Hepatocyte (in vitro differentiated cells): ENCODE data around the gene LHPP.

Source experiments
- CTCF ChIP-seq: fragments of 200-600 bp; sonication (generic); IDR thresholded peaks from 2 replicates; pipeline ENCODE4 v1.5.1; 2016; ENCODE audit warnings: antibody characterized with exemption, mild to moderate bottlenecking; ENCODE audit not compliant: poor library complexity
- EZH2 ChIP-seq: fragments of 200-600 bp; sonication (generic); IDR thresholded peaks from 2 replicates; pipeline ENCODE4 v1.6.1; 2016; ENCODE audit warnings: antibody characterized with exemption, mild to moderate bottlenecking, borderline replicate concordance

DNA sequence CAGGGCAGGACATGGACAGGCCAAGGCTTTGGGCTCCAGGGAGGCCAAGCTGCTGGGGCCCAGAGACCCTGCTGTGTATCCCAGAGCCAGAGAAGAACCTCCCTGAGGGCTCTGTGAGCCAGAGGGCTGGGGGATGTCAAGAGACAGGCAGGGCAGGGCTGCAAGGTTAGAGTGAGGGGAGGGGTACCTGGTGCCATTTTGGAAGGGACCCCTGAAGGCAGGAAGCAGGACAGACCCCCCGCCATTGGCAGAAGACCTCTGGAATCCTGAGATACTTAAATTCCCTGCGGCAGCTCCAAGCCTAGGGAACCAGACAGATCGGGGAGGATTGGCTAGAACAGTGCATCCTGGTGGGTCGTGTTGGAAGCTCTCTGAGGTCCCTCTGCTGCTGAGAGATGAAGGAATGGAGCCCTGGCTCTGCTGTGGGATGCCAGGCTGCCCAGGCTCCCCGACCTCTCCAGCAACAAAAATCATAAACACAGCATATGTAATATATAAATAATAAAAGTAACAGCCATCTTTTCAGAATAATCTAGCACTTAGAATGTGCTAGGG, 75.0 kb downstream of the LHPP start:
- TF ChIP-seq CTCF (no peak), EZH2 (no peak)
